HG02588 (cell line): ENCODE data around the gene CPSF2.
A peak's percentile ranks its signal among the peaks of the same experiment; 100 is the strongest.

ENCODE experiments used
- ATAC-seq: cut with Tn5 transposase; IDR thresholded peaks from one replicate; pipeline ENCODE4 v1.9.1; 2021; ENCODE audit warnings: mild to moderate bottlenecking, moderate library complexity; ENCODE audit not compliant: unreplicated experiment

CPSF2 gene

GRCh38 chr14:92121670-92122350, at the start of gene CPSF2, which contains the start of gene NDUFB1:
TSS of gene CPSF2 (plus strand) at chr14:92121969. CDS start at chr14:92130985, 9,016 bp downstream.
TSS of gene NDUFB1 (minus strand) at chr14:92121706. CDS start at chr14:92117637, 4,069 bp downstream.
- ATAC-seq, result peak; percentile 83

- no peak for ATAC-seq
These were observed 47.2 kb upstream of the CPSF2 start for GRCh38 chr14:92074555-92074954.

GRCh38 chr14:92088494-92088893, 33.3 kb upstream of the CPSF2 start:
- no peak for ATAC-seq

- no peak for ATAC-seq
These were observed 28.4 kb upstream of the CPSF2 start for GRCh38 chr14:92093320-92093719.

GRCh38 chr14:92099802-92100201, 22.0 kb upstream of the CPSF2 start:
- ATAC-seq, result no peak

GRCh38 chr14:92103363-92103989, 18.3 kb upstream of the CPSF2 start:
- no peak for ATAC-seq

GRCh38 chr14:92105073-92105892, 16.5 kb upstream of the CPSF2 start:
- ATAC-seq, result no peak

- ATAC-seq, result peak; percentile 6
These were observed 16.0 kb upstream of the CPSF2 start for GRCh38 chr14:92105893-92106142.

GRCh38 chr14:92106143-92106926, 15.4 kb upstream of the CPSF2 start, which contains the start of gene ATXN3:
TSS of gene ATXN3 (minus strand) at chr14:92106582. CDS start at chr14:92106552, 30 bp downstream.
- ATAC-seq, result peak; percentile 78

- no peak for ATAC-seq
These were observed 13.2 kb upstream of the CPSF2 start for GRCh38 chr14:92108345-92109254.

- no peak for ATAC-seq
These were observed 12.3 kb upstream of the CPSF2 start for GRCh38 chr14:92109490-92109889.

- peak; percentile 3 for ATAC-seq
These were observed 531 bp upstream of the CPSF2 start for GRCh38 chr14:92121207-92121669.

- ATAC-seq, result no peak
These were observed 545 bp downstream of the CPSF2 start for GRCh38 chr14:92122351-92122677.

- ATAC-seq, result no peak
These were observed 992 bp downstream of the CPSF2 start for GRCh38 chr14:92122761-92123160.

GRCh38 chr14:92134456-92134855, 12.7 kb downstream of the CPSF2 start:
- ATAC-seq, result no peak

- no peak for ATAC-seq
These were observed 13.5 kb downstream of the CPSF2 start for GRCh38 chr14:92135269-92135668.

- ATAC-seq, result no peak
These were observed 21.5 kb downstream of the CPSF2 start for GRCh38 chr14:92143309-92143708.

- no peak for ATAC-seq
These were observed 22.2 kb downstream of the CPSF2 start for GRCh38 chr14:92143962-92144361.

- no peak for ATAC-seq
These were observed 22.9 kb downstream of the CPSF2 start for GRCh38 chr14:92144708-92145107.

- no peak for ATAC-seq
These were observed 31.8 kb downstream of the CPSF2 start for GRCh38 chr14:92153581-92153980.
